ENCODE results near the gene GPR141.

Gene GPR141

GRCh38 chr7:37757563-37757962 is 74.0 kb downstream of the GPR141 start:
- in situ Hi-C loops (cut with HindIII; ENCODE audit: low pct_unique_long_range_greater_than_20kb, low sequenced_read_pairs): no loop called here
- TF ChIP-seq JUND (IDR thresholded peaks at IDR 0.05; ENCODE audit: low read depth): no peak
- no peak for DNase-seq (ENCODE audit: low read depth in 1 of 2, low spot score in 1 of 2)

- DNase-seq (ENCODE audit: low read depth in 1 of 2, low spot score in 1 of 2): no peak
- TF ChIP-seq JUND (IDR thresholded peaks at IDR 0.05; ENCODE audit: low read depth): no peak
- in situ Hi-C loops (cut with HindIII; ENCODE audit: low pct_unique_long_range_greater_than_20kb, low sequenced_read_pairs): no loop called here
Observed at GRCh38 chr7:37758501-37759045, 75.0 kb downstream of the GPR141 start.

- in situ Hi-C loops (cut with HindIII; ENCODE audit: low pct_unique_long_range_greater_than_20kb, low sequenced_read_pairs): no loop called here
- no peak for DNase-seq (ENCODE audit: low read depth in 1 of 2, low spot score in 1 of 2)
- TF ChIP-seq JUND (IDR thresholded peaks at IDR 0.05; ENCODE audit: low read depth): no peak
Observed at GRCh38 chr7:37759526-37759925, 76.0 kb downstream of the GPR141 start.

GRCh38 chr7:37765421-37765829 is 81.9 kb downstream of the GPR141 start:
- TF ChIP-seq JUND (IDR thresholded peaks at IDR 0.05; ENCODE audit: low read depth): no peak
- in situ Hi-C loops (cut with HindIII; ENCODE audit: low pct_unique_long_range_greater_than_20kb, low sequenced_read_pairs): no loop called here
- no peak for DNase-seq (ENCODE audit: low read depth in 1 of 2, low spot score in 1 of 2)

GRCh38 chr7:37765872-37766525 is 82.4 kb downstream of the GPR141 start:
- TF ChIP-seq JUND (IDR thresholded peaks at IDR 0.05; ENCODE audit: low read depth): no peak
- DNase-seq (ENCODE audit: low read depth in 1 of 2, low spot score in 1 of 2): no peak
- in situ Hi-C loops (cut with HindIII; ENCODE audit: low pct_unique_long_range_greater_than_20kb, low sequenced_read_pairs): no loop called here

- TF ChIP-seq JUND (IDR thresholded peaks at IDR 0.05; ENCODE audit: low read depth): no peak
- in situ Hi-C loops (cut with HindIII; ENCODE audit: low pct_unique_long_range_greater_than_20kb, low sequenced_read_pairs): no loop called here
- no peak for DNase-seq (ENCODE audit: low read depth in 1 of 2, low spot score in 1 of 2)
Observed at GRCh38 chr7:37768611-37769010, 85.0 kb downstream of the GPR141 start.

- no peak for DNase-seq (ENCODE audit: low read depth in 1 of 2, low spot score in 1 of 2)
- in situ Hi-C loops (cut with HindIII; ENCODE audit: low pct_unique_long_range_greater_than_20kb, low sequenced_read_pairs): no loop called here
- TF ChIP-seq JUND (IDR thresholded peaks at IDR 0.05; ENCODE audit: low read depth): no peak
Observed at GRCh38 chr7:37769291-37769690, 85.7 kb downstream of the GPR141 start.

GRCh38 chr7:37769726-37770125 is 86.2 kb downstream of the GPR141 start:
- no peak for TF ChIP-seq JUND (IDR thresholded peaks at IDR 0.05; ENCODE audit: low read depth)
- DNase-seq (ENCODE audit: low read depth in 1 of 2, low spot score in 1 of 2): no peak
- in situ Hi-C loops (cut with HindIII; ENCODE audit: low pct_unique_long_range_greater_than_20kb, low sequenced_read_pairs): no loop called here

GRCh38 chr7:37770838-37771237 is 87.3 kb downstream of the GPR141 start:
- in situ Hi-C loops (cut with HindIII; ENCODE audit: low pct_unique_long_range_greater_than_20kb, low sequenced_read_pairs): no loop called here
- no peak for TF ChIP-seq JUND (IDR thresholded peaks at IDR 0.05; ENCODE audit: low read depth)
- DNase-seq (ENCODE audit: low read depth in 1 of 2, low spot score in 1 of 2): no peak

- in situ Hi-C loops (cut with HindIII; ENCODE audit: low pct_unique_long_range_greater_than_20kb, low sequenced_read_pairs): no loop called here
- no peak for DNase-seq (ENCODE audit: low read depth in 1 of 2, low spot score in 1 of 2)
- TF ChIP-seq JUND (IDR thresholded peaks at IDR 0.05; ENCODE audit: low read depth): no peak
Observed at GRCh38 chr7:37771342-37771741, 87.8 kb downstream of the GPR141 start.

GRCh38 chr7:37771801-37772200 is 88.2 kb downstream of the GPR141 start:
- in situ Hi-C loops (cut with HindIII; ENCODE audit: low pct_unique_long_range_greater_than_20kb, low sequenced_read_pairs): no loop called here
- no peak for TF ChIP-seq JUND (IDR thresholded peaks at IDR 0.05; ENCODE audit: low read depth)
- no peak for DNase-seq (ENCODE audit: low read depth in 1 of 2, low spot score in 1 of 2)

GRCh38 chr7:37775921-37776320 is 92.4 kb downstream of the GPR141 start:
- in situ Hi-C loops (cut with HindIII; ENCODE audit: low pct_unique_long_range_greater_than_20kb, low sequenced_read_pairs): no loop called here
- TF ChIP-seq JUND (IDR thresholded peaks at IDR 0.05; ENCODE audit: low read depth): no peak
- no peak for DNase-seq (ENCODE audit: low read depth in 1 of 2, low spot score in 1 of 2)

GRCh38 chr7:37781156-37781555 is 97.6 kb downstream of the GPR141 start:
- no peak for TF ChIP-seq JUND (IDR thresholded peaks at IDR 0.05; ENCODE audit: low read depth)
- no peak for DNase-seq (ENCODE audit: low read depth in 1 of 2, low spot score in 1 of 2)
- in situ Hi-C loops (cut with HindIII; ENCODE audit: low pct_unique_long_range_greater_than_20kb, low sequenced_read_pairs): no loop called here

- TF ChIP-seq JUND (IDR thresholded peaks at IDR 0.05; ENCODE audit: low read depth): no peak
- in situ Hi-C loops (cut with HindIII; ENCODE audit: low pct_unique_long_range_greater_than_20kb, low sequenced_read_pairs): no loop called here
- no peak for DNase-seq (ENCODE audit: low read depth in 1 of 2, low spot score in 1 of 2)
Observed at GRCh38 chr7:37782166-37782565, 98.6 kb downstream of the GPR141 start.
